HPDE6-E6E7 (cell line): ENCODE results near the gene CROT.
"Not testable (repeated sequence)": the region's sequence is repeated elsewhere in the genome, so short reads cannot be mapped to it uniquely, and the experiment has no call there.

Experiments used
- DNase-seq: peaks from one replicate; pipeline ENCODE4 v3.0.0; 2011; ENCODE audit warnings: missing footprints; ENCODE audit errors: extremely low spot score

Gene CROT, protein sequence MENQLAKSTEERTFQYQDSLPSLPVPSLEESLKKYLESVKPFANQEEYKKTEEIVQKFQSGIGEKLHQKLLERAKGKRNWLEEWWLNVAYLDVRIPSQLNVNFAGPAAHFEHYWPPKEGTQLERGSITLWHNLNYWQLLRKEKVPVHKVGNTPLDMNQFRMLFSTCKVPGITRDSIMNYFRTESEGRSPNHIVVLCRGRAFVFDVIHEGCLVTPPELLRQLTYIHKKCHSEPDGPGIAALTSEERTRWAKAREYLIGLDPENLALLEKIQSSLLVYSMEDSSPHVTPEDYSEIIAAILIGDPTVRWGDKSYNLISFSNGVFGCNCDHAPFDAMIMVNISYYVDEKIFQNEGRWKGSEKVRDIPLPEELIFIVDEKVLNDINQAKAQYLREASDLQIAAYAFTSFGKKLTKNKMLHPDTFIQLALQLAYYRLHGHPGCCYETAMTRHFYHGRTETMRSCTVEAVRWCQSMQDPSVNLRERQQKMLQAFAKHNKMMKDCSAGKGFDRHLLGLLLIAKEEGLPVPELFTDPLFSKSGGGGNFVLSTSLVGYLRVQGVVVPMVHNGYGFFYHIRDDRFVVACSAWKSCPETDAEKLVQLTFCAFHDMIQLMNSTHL

DNA sequence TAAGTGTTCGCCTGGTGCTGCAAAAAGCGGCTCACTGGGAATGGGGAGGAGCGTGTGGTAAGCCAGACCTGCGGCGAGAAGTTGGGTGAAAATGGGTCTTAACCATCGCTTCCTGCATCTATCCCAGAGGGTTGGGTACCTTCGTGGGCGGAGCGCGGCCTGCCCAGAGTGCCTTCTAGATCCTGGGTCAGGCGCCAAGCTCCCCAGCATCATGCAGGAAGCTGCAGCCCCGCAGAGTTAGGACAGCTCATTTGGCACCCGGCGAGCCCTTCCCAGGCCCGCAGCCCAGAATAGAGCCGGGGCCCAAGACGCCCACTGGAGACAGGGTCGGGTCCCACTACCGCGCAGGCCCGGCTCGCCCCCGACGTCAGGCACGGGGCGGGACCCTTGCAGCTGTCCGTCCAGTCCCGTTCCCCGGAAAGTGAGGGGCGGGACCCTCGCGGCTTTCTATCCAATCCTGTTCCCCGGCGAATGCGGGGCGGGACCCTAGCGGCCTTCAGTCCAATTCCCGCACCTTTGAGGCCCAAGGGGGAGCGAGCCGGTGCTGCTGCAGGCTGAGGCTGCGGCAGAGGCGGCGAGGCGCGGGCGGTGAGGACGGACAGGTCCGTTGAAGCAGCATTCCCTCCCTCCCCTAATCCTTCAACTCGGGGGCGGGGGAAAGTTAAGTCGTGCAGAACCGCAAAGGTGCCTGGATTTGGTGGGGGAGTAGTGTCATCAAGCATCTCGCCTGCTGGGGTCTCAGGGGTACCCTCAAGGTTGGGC lies at the start of gene CROT:
CROT (plus strand) TSS at position 499 of the 762 bp plus-strand sequence. CDS start 3,405 bp downstream, outside the sequence.
- DNase-seq, result peak; percentile 90

DNA sequence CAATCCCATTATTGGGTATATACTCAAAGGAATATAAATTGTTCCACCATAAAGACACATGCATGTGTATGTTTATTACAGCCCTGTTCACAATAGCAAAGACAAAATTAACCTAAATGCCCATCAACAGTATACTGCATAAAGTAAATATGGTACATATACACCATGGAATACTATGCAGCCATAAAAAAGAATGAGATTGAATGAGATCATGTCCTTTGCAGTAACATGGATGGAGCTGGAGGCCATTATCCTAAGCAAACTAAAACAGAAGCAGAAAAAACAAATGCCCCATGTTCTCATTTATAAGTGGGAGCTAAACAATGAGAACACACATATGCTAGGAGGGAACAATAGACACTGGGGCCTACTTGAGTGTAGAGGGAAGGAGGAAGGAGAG lies 44.7 kb upstream of the CROT start:
- no peak for DNase-seq

DNA sequence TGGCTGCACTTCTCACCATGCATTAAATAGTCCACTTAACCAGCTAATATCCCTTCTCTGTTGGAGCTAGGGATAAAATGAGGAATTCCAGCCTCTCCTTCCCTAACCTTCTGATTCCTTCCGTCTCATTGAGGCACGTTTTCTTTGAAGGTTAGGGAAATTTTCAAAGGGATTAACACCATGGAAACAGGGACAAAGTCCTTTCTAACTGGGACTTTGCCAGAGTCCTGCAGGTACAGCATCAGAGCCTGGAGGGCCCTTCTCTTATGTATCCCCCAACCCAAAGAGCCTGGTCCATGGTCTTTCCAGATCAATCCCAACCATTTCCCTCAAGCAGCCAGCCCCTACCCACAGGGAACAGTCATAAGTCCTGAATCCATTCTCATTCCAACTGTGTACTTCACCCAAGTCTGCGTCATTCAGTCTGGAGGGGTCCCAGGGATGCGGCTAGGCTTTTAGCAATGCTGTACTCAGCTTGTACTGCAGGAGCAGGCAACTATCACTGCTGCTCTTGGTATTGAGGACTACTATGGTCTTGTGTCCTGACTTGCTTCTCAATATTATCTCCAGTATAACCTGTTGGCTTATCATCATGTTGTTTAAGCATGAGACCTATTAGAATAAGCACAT lies 34.6 kb upstream of the CROT start:
- no peak for DNase-seq

DNA sequence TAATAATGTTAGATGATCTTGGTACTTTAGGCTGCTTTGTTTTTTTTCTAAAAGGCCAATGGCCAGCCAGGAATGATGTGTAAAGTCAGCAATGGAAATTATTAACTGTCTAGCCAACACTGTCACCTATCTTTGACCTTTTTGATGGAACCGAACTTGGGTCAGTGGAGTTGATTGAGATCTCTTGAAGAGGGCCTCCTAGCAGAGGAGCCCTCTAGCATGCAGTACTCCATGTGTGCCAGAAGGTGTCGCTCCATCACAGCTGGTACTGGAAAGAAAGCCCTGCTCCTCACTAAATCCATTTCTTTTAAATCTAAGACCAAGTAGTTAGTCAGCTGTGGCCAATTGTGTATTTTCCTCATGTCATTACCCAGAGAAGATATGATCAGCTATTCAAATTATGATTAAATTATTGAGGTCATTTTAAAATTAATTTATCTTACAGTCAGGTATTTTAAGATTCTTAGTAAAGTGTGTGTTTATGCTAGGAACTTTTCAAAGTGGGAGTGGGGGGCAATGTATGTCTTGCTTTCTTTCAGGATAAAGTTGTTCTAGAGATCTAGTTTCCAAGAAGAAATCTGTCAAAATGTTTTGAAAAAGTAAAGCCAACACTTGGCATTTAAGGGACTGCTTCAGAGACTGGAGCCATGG lies 33.1 kb upstream of the CROT start:
- DNase-seq, result peak; percentile 52

DNA sequence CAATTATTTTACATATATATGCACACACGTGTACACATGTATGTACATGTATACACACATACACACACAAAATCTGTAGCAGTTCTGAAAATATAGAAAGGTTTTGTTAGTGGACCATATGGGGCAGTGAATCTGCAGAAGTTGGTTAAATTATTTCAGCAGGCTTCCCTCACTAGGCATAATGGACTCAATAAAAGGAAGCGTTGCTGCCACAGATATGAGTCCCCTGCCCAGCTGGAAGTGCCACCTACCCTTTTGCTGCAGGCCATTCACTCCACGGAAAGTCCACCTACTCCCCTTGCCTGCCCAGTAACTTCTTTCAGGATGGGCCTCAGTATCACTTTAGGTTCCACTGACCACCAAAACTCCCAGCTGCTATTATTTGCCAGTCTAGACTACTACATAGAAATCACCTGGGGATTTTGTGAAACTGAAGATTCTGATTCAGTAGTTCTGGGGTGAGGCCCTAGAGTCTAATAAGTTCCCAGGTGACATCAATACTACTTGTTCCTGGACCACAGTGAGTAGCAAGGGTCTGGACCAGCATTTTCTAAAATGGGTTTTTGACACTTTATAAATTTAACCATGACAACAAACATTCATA lies 29.3 kb upstream of the CROT start:
- DNase-seq, result no peak

DNA sequence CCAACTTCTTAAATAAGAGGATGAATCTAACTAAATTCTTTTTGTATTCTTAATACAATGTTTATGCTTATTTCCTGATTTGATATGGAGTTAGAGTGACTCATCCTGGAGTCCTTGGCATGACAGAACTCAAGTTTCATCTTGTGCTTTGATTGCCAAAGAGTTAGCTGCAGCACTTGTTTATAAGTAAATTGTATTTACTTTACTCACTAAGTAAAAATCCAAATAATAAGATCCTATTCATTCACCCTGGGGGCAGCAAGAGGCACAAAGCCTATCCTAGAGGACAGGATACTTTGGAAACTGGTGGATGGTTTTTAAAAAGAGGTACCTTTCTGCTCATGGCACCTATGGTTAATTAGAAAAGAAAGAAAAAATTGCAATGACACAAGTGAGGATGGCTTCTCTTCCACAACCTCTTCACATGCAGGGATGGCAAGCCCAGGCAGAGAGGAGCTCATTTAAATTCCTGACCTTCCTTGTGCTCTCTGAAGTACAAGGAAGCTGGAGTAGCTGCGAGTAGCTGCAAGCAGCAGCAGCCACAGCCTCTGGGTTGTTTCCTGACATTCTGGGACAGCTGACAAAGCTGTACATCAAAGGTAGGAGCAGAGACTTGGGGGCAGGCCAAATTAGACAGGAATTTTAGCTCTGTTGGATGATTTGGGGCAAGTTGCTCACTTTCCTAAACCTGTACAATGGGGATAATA lies 28.5 kb upstream of the CROT start:
- DNase-seq, result peak; percentile 69

DNA sequence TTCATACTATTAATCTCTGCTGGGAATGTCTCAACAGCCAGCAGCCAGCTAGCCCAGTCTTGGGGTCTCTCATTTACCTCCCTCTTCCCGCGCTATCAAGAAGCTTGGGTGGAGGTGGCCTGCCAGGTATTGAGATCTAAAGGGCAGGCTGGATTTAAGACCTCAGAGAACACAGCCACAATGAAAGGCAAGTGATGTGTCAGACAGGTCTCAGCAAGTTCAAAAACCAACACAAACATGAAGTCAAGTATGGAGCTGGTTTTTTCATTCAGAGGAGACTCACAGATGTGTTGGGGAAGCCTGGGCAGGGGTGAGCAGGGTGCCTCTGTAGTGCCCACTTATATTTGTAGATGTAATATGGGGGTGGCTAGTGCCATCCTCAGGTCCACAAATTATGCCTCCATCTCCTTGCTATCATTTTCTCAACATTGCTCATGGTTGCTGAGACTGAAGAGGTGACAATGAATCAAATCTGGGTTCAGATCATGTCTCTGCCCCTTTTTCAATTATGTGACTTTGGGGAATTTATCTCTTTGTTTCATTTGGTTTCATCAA lies 27.7 kb upstream of the CROT start:
- peak; percentile 67 for DNase-seq

DNA sequence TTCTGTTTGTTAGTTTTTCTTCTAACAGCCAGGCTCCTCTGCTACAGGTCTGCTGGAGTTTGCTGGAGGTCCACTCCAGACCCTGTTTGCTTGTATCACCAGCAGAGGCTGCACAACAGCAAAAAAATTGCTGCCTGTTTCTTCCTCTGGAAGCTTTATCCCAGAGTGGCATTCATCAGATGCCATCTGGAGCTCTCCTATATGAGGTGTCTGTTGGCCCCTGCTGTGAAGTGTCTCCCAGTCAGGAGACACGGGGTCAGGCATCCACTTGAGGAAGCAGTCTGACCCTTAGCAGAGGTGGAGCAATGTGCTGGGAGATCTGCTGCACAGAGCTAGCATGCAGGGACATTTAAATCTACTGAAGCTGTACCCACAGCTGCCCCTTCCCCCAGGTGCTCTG lies 26.7 kb upstream of the CROT start:
- no peak for DNase-seq

DNA sequence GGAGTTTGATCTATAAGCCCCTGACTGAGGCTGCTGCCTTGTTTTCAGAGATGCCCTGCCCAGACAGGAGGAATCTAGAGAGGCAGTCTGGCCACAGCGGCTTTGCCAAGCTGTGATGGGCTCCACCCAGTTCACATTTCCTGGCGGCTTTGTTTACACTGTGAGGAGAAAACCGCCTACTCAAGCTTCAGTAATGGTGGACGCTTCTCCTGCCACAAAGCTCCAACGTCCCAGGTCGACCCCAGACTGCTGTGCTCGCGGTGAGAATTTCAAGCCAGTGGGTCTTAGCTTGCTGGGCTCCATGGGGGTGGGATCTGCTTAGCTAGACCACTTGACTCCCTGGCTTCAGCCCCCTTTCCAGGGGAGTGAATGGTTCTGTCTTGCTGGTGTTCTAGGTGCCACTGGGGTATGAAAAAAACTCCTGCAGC lies 26.3 kb upstream of the CROT start:
- not testable (repeated sequence) for DNase-seq

DNA sequence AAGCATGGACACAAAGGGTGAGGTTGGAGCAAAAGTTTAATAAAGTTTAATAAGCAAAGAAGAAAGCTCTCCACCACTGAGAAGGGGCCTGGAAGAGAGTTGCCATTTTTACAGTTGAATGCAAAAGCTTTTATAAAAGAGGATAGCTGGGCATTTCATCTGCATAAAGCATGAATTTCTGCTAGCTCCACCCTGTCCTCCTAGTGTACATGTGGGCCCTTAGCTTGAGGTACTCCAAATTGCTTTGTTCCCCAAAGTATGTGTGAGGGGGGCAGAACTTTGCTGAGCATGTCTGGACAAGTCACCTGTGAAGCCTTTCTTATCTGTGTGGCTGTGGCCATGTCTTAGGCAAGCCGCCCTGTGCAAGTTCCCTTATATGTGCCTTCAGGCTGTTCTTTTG lies 22.6 kb upstream of the CROT start:
- no peak for DNase-seq

DNA sequence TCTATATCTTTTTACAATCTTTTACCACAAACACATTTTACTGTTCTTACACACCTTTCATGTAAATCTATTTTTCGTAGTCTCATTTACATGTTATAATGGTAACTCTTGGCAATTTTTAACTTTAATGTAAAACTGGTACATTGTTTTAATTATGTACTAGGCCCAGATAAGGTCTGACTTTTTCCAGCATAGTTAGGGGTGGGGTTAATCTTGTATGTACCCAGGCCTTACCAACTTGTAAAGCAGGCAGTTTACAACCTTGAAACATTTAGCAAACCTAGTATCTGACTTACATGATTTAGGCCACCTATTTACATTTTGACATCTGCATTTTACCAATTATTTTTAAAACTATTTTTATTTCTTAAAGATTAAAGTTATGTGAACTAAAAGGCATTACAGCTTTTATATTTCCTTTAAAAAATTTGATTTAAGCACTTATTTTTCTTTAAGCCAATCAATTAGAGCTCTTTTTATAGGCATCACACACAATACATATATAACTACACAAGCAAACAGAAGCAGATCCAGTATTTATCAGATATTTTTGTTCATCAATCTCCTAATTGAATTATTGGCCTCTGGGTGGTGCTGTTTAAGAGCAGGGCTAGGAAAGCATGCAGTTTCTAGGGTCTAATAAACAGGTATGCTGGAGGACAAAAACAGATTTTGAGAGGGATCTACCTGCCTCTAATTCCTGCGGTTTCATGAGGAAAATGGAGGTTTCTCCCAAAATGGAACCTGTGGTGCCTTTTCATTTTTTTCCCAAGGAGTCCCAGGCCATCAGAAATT lies 19.7 kb upstream of the CROT start:
- DNase-seq, result no peak

DNA sequence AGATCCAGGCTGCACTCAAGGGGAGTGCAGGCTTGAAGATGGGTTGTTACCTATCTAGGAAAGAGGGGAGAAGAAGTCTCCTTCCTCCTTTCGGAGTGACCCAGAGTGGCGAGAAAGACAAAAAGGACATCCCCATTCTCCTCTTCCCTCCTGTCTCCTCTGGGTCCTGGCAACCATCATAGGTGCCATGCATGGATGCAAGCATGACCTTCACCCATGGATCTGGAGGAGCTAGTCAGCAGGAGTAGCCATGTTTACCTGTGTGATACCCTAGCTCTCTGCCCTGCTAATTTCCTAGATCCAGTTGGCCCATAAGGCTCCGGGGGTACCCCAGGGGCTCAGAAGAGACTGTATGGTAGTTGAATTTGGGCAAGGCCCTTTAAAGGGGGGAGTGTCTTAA lies 17.2 kb upstream of the CROT start:
- DNase-seq, result no peak

DNA sequence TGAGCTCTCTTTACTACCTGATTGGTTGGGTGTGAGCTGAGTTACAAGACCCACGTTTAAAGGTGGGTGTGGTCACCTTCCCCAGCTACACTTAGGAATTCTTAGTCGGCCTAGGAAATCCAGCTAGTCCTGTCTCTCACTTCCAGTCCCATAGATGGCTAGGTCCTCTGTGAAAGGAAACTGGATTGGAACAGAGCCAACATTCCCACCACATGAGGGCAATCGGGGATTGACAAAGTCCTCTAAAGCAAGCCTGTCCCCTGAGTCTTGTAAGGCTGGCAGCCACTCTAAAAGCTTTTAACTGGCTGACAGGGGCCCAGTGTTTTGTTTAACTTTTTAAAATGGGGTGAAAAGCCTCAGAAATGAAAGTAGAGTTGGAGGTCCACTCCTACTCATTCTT lies 15.1 kb upstream of the CROT start:
- no peak for DNase-seq

DNA sequence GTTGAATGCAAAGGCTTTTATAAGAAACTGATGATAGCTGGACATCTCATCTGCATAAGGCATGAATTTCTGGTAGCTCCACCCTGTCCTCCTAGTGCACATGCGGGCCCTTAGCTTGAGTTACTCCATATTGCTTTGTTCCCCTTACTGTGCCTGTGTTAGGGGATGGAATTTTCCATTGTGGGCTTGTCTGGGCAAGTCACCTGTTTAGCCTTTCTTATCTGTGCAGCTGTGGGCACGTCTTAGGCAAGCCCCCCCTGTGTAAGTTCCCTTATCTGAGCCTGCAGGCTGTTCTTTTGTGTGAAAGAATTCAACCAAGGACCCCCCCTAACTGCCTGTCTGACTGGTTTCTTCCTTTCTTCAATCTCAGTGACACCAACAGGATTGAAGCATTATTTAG lies 14.5 kb upstream of the CROT start:
- no peak for DNase-seq

DNA sequence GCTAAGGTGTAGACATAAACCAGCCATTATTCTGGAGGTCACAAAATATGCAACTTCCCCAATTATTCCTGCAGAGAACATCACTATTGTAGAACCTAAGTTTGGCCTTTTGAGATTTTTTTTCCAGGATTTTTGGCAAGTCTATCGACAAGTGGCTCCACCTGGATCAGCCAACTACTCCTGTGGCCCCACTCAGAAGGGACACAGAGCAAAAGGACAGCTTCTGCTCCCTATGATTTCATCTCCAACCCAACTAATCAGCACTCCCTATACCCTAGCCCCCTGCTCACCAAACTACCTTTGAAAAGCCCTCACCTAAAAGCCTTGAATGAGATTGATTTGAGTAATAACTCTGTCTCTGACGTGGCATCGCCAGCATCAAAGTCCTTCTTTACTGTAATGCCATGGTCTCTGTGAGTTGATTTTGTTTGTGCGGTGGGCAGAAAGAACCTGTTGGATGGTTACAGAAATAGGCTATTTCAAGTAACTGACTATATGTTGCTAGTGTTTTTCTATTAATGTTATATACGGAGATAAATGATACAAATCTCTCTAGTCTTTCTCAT lies 13.7 kb upstream of the CROT start:
- DNase-seq, result no peak

DNA sequence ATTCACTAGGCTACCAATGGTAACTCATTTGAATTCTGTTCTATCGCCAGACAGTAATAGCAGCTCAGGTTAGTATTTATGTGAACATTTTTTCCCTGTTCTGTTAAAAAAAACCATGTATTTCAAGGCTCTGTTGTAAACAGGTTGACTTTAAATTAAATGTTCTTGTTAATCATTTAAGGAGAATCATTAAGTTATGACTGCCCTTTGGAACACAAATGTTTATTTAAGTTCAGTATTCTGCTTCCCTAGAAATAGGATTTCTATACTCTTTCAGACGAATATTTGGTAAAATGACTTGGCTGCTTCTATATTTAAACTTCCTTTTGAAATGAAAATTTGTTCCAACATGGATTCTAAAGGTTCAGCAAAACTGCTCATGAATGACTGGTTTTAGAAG lies 13.1 kb upstream of the CROT start:
- DNase-seq, result no peak

DNA sequence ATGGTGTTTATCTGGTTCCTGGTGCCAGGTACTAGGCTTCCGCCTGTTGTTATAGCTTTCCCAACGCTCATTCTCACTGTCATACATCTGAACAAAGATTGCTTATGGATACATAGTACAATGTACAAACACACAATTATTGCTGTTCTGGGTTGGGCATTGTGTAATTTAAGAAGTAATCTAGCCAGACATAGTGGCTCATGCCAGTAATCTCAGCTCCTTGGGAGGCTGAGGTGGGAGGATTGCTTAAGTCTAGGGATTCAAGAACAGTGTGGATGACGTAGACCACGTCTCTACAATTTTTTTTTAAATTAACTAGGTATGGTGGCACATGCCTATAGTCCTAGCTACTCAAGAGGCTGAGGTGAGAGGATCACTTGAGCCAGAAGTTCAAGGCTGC lies 9.3 kb upstream of the CROT start:
- no peak for DNase-seq

DNA sequence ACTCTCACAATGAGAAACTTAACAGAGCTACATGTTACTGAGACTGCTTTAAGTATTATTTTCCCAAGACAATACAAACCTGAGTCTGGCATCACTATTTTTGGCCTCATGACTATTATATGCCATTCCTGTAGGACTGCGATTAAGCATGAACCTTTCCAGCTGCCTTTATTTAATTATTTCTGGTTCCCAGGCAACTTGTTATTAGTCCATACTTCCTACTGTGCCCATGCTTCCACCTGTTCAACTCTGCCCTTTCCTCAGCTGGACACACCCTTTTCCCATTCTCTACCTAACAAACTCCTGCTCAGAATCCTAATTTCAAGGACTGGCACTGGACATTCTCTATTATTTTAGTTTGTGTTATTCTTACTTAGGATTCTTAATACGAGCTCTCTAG lies 8.1 kb upstream of the CROT start:
- DNase-seq, result no peak

DNA sequence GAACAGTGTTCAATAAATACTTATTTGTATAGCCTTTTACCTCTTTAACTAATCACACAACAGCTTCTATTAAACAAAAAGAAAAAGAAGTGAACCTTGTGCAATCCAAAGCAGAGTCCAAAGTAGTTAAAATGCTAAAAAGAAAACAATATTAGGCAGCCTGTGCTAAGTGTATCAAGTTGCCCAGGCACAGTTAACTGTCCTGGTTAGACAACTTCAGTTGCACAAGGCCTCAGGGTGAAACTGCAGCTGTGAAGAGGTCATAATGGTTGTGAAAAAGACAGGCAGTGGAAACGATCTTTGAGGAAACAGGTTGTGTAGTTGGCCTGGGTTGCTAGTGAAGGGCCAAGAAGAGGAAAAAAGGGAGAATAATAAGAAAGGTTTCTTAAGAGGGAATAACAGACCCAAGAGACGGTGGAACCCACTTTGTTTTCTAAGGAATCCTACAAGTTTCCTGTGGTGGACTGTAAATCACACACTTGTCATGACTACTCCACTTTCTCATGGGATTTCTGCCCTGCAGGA lies 6.0 kb upstream of the CROT start:
- DNase-seq, result no peak
